Measurements from ENCODE around the gene ALDH1A2.

GRCh38 chr15:58010983-58011382 is 54.5 kb downstream of the ALDH1A2 start:
- TF ChIP-seq CTCF (IDR thresholded peaks at IDR 0.05): no peak
- TF ChIP-seq, protein P1, sequence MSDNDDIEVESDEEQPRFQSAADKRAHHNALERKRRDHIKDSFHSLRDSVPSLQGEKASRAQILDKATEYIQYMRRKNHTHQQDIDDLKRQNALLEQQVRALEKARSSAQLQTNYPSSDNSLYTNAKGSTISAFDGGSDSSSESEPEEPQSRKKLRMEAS (IDR thresholded peaks at IDR 0.05; ENCODE audit: low read depth): no peak
- TF ChIP-seq, protein P2, sequence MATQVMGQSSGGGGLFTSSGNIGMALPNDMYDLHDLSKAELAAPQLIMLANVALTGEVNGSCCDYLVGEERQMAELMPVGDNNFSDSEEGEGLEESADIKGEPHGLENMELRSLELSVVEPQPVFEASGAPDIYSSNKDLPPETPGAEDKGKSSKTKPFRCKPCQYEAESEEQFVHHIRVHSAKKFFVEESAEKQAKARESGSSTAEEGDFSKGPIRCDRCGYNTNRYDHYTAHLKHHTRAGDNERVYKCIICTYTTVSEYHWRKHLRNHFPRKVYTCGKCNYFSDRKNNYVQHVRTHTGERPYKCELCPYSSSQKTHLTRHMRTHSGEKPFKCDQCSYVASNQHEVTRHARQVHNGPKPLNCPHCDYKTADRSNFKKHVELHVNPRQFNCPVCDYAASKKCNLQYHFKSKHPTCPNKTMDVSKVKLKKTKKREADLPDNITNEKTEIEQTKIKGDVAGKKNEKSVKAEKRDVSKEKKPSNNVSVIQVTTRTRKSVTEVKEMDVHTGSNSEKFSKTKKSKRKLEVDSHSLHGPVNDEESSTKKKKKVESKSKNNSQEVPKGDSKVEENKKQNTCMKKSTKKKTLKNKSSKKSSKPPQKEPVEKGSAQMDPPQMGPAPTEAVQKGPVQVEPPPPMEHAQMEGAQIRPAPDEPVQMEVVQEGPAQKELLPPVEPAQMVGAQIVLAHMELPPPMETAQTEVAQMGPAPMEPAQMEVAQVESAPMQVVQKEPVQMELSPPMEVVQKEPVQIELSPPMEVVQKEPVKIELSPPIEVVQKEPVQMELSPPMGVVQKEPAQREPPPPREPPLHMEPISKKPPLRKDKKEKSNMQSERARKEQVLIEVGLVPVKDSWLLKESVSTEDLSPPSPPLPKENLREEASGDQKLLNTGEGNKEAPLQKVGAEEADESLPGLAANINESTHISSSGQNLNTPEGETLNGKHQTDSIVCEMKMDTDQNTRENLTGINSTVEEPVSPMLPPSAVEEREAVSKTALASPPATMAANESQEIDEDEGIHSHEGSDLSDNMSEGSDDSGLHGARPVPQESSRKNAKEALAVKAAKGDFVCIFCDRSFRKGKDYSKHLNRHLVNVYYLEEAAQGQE (IDR thresholded peaks at IDR 0.05; ENCODE audit: low read depth, low read length): no peak
- TF ChIP-seq FOXM1 (IDR thresholded peaks at IDR 0.05; ENCODE audit: low read depth): no peak
- TF ChIP-seq EZH2phosphoT487 (IDR thresholded peaks at IDR 0.05; ENCODE audit: borderline replicate concordance, low read depth): no peak
- TF ChIP-seq GABPA (IDR thresholded peaks at IDR 0.05; ENCODE audit: low read depth): no peak
- no peak for TF ChIP-seq RCOR1 (IDR thresholded peaks at IDR 0.05; ENCODE audit: low read length)
- no peak for TF ChIP-seq RAD21 (IDR thresholded peaks at IDR 0.05; ENCODE audit: low read length)
- TF ChIP-seq NFIC (IDR thresholded peaks at IDR 0.05; ENCODE audit: borderline replicate concordance): no peak
- no peak for TF ChIP-seq USF1 (IDR thresholded peaks at IDR 0.05; ENCODE audit: borderline replicate concordance, low read depth)
- no peak for TF ChIP-seq EP300 (IDR thresholded peaks at IDR 0.05; ENCODE audit: borderline replicate concordance in 1 of 2, low read depth in 1 of 2, low read length in 1 of 2)
- no peak for TF ChIP-seq MXI1 (IDR thresholded peaks at IDR 0.05; ENCODE audit: low read depth, low read length)
